ENCODE data around the gene IL6ST.
"Not testable (repeated sequence)": the region's sequence is repeated elsewhere in the genome, so short reads cannot be mapped to it uniquely, and the experiment has no call there.

The IL6ST gene

GRCh38 chr5:55960779-55961178 lies 34.0 kb downstream of the IL6ST start:
- peaks cover 3% of the 10 kb centered on the region for H3K36me3 ChIP-seq (replicated peaks; ENCODE audit: low read depth, low read length)
- H2AFZ ChIP-seq (ENCODE audit: low read depth, low read length), result no peak overlapping the region

GRCh38 chr5:55959208-55959607 lies 35.6 kb downstream of the IL6ST start:
- Histone ChIP-seq H3K27ac (ENCODE audit: low read length) (no peak overlapping the region), H3K9ac (ENCODE audit: low read length) (no peak overlapping the region), H3K4me2 (ENCODE audit: low read length) (no peak overlapping the region), H4K20me1 (ENCODE audit: insufficient read depth, low read length) (no peaks in the 10 kb centered on the region), H2AFZ (ENCODE audit: low read depth, low read length) (no peak overlapping the region), H3K4me3 (ENCODE audit: low read length) (no peak overlapping the region), H3K27me3 (ENCODE audit: low read depth, low read length) (no peaks in the 10 kb centered on the region), H3K36me3 (replicated peaks; ENCODE audit: low read depth, low read length) (peaks cover 3% of the 10 kb centered on the region), H3K4me1 (ENCODE audit: low read length) (no peaks in the 10 kb centered on the region), H3K9me3 (ENCODE audit: insufficient read depth, low read length) (no peaks in the 10 kb centered on the region), H3K79me2 (ENCODE audit: low read length) (no peaks in the 10 kb centered on the region)
- TF ChIP-seq, protein P1, sequence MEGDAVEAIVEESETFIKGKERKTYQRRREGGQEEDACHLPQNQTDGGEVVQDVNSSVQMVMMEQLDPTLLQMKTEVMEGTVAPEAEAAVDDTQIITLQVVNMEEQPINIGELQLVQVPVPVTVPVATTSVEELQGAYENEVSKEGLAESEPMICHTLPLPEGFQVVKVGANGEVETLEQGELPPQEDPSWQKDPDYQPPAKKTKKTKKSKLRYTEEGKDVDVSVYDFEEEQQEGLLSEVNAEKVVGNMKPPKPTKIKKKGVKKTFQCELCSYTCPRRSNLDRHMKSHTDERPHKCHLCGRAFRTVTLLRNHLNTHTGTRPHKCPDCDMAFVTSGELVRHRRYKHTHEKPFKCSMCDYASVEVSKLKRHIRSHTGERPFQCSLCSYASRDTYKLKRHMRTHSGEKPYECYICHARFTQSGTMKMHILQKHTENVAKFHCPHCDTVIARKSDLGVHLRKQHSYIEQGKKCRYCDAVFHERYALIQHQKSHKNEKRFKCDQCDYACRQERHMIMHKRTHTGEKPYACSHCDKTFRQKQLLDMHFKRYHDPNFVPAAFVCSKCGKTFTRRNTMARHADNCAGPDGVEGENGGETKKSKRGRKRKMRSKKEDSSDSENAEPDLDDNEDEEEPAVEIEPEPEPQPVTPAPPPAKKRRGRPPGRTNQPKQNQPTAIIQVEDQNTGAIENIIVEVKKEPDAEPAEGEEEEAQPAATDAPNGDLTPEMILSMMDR (IDR thresholded peaks at IDR 0.05; ENCODE audit: low read depth, low read length), result no peak
- TF ChIP-seq EZH2phosphoT487 (IDR thresholded peaks at IDR 0.05; ENCODE audit: low read depth), result no peak

More at GRCh38 chr5:55960779-55961178, 34.0 kb downstream of the IL6ST start:
- H3K4me1 ChIP-seq (ENCODE audit: low read length), result no peaks in the 10 kb centered on the region
- H3K9me3 ChIP-seq (ENCODE audit: insufficient read depth, low read length), result no peaks in the 10 kb centered on the region
- no peak overlapping the region for H3K4me3 ChIP-seq (ENCODE audit: low read length)
- H3K27me3 ChIP-seq (ENCODE audit: low read depth, low read length), result no peaks in the 10 kb centered on the region
- H3K27ac ChIP-seq (ENCODE audit: low read length), result no peak overlapping the region
- TF ChIP-seq EZH2phosphoT487 (IDR thresholded peaks at IDR 0.05; ENCODE audit: low read depth), result no peak
- TF ChIP-seq, protein P1 (IDR thresholded peaks at IDR 0.05; ENCODE audit: low read depth, low read length), result no peak
- no peak overlapping the region for H3K9ac ChIP-seq (ENCODE audit: low read length)
- no peaks in the 10 kb centered on the region for H3K79me2 ChIP-seq (ENCODE audit: low read length)
- H3K4me2 ChIP-seq (ENCODE audit: low read length), result no peak overlapping the region
- H4K20me1 ChIP-seq (ENCODE audit: insufficient read depth, low read length), result no peaks in the 10 kb centered on the region

GRCh38 chr5:55941154-55941553 lies 53.6 kb downstream of the IL6ST start:
- not testable (repeated sequence) for H3K4me2 ChIP-seq (ENCODE audit: low read length); H3K36me3 ChIP-seq (replicated peaks; ENCODE audit: low read depth, low read length); H3K27me3 ChIP-seq (ENCODE audit: low read depth, low read length); H3K27ac ChIP-seq (ENCODE audit: low read length); H3K4me3 ChIP-seq (ENCODE audit: low read length); H2AFZ ChIP-seq (ENCODE audit: low read depth, low read length); H3K79me2 ChIP-seq (ENCODE audit: low read length); H3K9me3 ChIP-seq (ENCODE audit: insufficient read depth, low read length); H3K9ac ChIP-seq (ENCODE audit: low read length); H4K20me1 ChIP-seq (ENCODE audit: insufficient read depth, low read length); H3K4me1 ChIP-seq (ENCODE audit: low read length)

DNA sequence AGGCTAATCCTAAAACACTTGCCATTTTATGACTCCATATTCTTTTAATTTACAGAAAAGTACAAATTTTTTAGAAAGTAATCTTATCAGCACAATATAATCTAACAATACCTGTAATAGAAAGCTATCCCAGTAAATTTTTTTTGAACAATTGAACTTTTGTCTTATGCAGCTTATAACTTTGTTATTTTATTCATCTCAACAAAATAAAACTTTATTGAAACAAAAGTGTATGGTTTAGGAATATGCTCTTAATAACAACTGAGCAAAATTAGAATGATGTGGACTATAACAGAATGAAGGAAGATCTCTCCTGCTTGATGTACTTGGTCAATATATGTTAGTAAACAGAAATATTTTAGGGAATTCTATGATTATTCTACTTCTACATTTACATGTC lies 57.2 kb downstream of the IL6ST start:
- not testable (repeated sequence) for H3K4me3 ChIP-seq (ENCODE audit: low read length); H3K27ac ChIP-seq (ENCODE audit: low read length); H2AFZ ChIP-seq (ENCODE audit: low read depth, low read length); H3K79me2 ChIP-seq (ENCODE audit: low read length); H3K27me3 ChIP-seq (ENCODE audit: low read depth, low read length); H3K9ac ChIP-seq (ENCODE audit: low read length); H4K20me1 ChIP-seq (ENCODE audit: insufficient read depth, low read length); H3K4me2 ChIP-seq (ENCODE audit: low read length); H3K36me3 ChIP-seq (replicated peaks; ENCODE audit: low read depth, low read length); H3K9me3 ChIP-seq (ENCODE audit: insufficient read depth, low read length); H3K4me1 ChIP-seq (ENCODE audit: low read length)

GRCh38 chr5:55936100-55936693 lies 58.6 kb downstream of the IL6ST start:
- H3K36me3 ChIP-seq (replicated peaks; ENCODE audit: low read depth, low read length), result no peaks in the 10 kb centered on the region
- no peak overlapping the region for H3K4me3 ChIP-seq (ENCODE audit: low read length)
- H3K27me3 ChIP-seq (ENCODE audit: low read depth, low read length), result no peaks in the 10 kb centered on the region
- H3K27ac ChIP-seq (ENCODE audit: low read length), result no peak overlapping the region
- TF ChIP-seq, protein P1 (IDR thresholded peaks at IDR 0.05; ENCODE audit: low read depth, low read length), result peak; percentile 80
- no peak for TF ChIP-seq EZH2phosphoT487 (IDR thresholded peaks at IDR 0.05; ENCODE audit: low read depth)
- H3K9me3 ChIP-seq (ENCODE audit: insufficient read depth, low read length), result no peaks in the 10 kb centered on the region
- H4K20me1 ChIP-seq (ENCODE audit: insufficient read depth, low read length), result no peaks in the 10 kb centered on the region
- no peak overlapping the region for H2AFZ ChIP-seq (ENCODE audit: low read depth, low read length)
- H3K4me2 ChIP-seq (ENCODE audit: low read length), result no peak overlapping the region
- no peak overlapping the region for H3K9ac ChIP-seq (ENCODE audit: low read length)
- H3K79me2 ChIP-seq (ENCODE audit: low read length), result no peaks in the 10 kb centered on the region
- H3K4me1 ChIP-seq (ENCODE audit: low read length), result no peaks in the 10 kb centered on the region
